ENCODE measurements around the gene RNF167.

Gene RNF167

DNA sequence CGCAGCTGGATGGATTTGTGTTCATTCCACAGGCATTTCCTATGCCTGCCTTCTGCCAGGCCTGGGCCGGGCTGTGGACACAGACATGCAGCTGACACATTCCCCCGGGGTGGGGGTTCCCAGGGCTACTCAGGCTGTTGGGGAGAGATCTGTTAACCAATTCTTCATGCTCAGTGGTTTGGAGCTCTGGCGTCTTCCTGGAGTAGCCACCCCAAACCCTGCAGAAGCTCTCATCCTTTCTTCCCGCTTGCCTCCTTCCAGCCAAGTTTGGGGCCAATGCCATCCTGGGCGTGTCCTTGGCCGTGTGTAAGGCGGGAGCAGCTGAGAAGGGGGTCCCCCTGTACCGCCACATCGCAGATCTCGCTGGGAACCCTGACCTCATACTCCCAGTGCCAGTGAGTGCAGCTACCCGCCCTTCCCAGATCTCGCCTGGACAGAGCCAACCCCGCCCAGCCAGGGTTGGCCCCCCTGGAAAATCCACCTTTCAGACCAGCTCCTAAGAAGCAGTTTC, 13.4 kb downstream of the RNF167 start:
- DNase-seq (ENCODE audit: low read depth): no peak

DNA sequence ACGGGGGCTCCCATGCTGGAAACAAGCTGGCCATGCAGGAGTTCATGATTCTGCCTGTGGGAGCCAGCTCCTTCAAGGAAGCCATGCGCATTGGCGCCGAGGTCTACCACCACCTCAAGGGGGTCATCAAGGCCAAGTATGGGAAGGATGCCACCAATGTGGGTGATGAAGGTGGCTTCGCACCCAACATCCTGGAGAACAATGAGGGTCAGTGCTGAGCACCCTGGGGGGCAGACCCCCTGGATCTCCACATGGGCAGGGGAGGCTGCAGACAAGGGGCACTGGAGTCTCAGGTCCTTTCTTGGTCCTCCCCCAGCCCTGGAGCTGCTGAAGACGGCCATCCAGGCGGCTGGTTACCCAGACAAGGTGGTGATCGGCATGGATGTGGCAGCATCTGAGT, 15.0 kb downstream of the RNF167 start:
- no peak for DNase-seq (ENCODE audit: low read depth)

DNA sequence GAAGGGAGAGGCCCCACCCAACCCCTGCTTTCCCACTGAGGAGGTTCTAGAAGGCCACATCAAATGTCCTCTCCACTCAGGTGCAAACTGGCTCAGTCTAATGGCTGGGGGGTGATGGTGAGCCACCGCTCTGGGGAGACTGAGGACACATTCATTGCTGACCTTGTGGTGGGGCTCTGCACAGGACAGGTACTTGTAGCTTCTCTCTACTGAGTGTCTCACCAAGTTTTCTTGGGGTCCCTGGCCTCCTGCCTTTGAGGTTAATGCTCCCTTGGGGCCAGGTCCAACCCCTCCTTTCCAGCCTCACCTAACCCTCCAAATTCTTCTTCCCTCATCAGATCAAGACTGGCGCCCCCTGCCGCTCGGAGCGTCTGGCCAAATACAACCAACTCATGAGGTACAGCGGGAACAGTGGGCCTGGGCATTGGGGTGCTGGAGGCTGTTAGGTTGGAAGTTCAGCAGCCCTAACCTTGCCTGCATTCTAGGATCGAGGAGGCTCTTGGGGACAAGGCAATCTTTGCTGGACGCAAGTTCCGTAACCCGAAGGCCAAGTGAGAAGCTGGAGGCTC, 16.5 kb downstream of the RNF167 start:
- DNase-seq (ENCODE audit: low read depth): no peak

DNA sequence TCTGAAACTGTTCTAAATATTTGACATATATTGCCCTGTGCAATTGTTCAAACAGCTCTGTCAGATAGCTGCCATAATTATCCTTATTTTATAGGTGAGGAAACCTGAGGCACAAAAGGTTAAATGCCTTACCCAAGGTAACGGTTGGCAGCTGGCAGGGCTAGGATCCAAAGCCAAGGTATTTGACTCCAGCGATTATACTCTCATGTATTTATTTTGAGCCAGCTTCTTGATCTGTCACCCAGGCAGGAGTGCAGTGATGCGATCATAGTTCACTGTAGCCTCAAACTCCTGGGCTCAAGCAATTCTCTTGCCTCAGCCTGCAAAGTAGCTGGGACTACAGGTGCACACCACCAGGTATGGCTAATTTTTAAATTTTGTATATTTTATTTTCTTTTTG, 18.0 kb downstream of the RNF167 start:
- no peak for DNase-seq (ENCODE audit: low read depth)

DNA sequence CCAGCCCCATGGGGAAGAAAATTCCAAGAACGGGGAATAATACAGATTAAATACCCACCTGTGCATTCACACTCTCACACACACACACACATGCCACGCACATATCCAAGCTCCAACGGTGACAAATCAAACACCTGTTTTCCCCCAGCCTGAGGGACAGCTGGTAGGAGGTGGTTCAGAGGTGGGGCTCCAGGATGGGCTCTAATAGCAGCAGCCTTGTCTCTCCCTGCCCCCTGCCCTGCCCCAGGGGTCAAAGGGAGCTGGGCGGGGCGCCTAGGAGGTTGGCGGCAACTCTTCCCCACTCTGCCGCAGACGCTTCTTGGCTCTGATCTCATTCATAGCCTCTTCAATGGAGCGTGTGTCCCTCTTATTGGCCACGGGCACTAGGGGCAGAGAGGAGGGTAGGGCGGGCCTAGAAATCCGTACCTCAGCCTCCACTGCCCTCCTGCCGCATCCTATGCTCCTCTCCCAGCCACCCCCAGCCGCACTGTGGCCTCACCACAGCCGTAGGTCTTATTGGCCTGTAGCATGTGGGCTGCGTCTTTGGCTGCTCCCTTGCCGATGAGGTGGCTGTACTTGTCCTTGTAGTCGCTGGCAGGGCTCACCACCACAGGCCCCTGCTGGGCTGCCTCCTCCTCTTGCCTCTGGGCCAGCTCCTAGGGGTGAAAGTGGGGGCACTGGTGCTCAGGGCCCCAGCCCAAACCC, 19.3 kb downstream of the RNF167 start:
- DNase-seq (ENCODE audit: low read depth): no peak

DNA sequence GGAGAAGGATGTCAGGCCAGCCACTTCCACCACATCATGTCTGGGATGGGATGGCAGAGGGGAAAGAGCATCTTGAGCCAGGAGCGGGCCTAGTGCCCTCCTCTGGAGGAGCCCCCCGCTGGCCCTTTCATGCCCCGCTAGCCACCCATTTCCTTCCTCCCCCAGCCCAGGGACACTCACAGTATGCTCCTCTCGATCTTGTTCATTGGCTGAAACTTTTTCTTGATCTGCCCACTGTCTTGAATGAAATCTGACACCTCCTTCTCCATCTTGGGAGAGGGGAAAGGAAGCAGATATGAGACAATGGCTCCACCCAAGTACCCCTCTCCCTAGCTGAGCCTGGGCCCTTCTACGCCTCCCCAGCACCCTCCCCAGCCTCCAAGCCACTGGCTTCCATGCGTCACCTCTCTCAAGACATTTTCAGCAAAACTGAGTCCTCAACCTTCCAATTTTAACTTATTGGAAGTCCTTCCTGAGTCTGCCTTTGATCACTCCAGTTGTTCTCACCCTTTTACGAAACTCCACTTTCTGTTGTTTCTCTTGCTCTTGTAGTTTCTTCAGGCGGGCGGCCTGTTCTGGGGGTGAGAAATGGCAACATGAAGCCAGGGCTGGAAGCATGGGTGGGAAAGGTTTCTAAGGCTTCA, 20.3 kb downstream of the RNF167 start:
- no peak for DNase-seq (ENCODE audit: low read depth)

DNA sequence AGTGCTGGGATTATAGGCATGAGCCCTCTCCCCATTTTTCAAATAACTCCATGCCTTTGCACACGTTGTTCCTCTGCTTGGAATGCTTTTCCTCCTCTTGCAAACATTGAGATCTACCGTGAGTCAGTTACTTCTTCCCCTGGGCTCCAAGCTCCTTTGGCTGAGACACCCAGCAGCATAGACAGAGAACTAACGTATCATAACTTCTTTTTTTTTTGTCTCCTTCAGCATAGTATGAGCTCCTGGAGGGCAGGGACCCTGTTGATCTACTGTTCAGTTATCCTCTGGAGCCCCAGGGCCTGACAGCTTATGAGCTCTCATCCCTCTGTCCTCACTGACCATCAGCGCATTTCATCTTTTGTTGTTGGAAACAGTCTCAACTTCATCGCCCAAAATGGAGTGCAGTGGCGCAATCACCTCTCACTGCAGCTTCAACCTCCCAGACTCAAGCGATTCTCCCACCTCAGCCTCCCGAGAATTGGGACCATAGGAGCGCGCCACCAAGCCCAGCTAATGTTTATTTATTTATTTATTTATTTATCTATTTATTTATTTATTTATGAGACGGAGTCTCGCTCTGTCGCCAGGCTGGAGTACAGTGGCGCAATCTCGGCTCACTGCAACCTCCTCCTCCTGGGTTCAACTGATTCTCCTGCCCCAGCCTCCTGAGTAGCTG, 25.4 kb downstream of the RNF167 start:
- DNase-seq (ENCODE audit: low read depth): no peak

DNA sequence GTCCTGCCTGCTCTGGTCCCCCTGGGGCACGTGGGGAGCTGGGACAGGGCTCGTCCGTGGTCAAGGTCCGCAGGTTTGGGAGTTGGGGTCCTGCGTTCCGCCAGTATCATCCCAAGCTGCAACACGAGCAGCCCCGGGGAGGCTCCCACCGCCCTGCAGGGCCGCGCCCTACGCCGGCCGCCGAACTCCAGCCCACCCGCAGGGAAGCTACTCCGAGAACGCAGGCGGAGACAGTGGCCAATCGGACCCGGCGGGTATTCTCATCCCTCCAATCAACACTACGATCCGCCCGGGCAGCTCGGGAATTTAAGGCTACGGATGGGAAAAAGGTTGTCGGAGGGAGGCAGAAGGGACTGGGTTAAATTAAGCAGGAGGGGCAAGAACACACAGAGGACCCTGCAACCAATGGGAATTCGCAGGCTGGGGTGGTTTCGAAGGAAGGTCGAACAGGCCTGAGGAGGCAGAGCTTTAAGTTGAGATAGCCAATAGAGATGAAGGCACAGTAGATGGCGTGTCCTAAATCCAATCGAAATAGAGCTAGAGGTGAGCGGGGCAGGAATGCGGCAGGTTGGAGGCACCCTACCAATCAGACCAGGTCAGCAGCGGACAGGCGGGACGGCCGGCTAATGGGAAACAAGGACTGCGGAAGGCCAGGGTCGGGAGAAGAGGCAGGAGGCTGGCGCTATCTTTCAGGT, 26.9 kb downstream of the RNF167 start:
- DNase-seq (ENCODE audit: low read depth): peak; percentile 84

DNA sequence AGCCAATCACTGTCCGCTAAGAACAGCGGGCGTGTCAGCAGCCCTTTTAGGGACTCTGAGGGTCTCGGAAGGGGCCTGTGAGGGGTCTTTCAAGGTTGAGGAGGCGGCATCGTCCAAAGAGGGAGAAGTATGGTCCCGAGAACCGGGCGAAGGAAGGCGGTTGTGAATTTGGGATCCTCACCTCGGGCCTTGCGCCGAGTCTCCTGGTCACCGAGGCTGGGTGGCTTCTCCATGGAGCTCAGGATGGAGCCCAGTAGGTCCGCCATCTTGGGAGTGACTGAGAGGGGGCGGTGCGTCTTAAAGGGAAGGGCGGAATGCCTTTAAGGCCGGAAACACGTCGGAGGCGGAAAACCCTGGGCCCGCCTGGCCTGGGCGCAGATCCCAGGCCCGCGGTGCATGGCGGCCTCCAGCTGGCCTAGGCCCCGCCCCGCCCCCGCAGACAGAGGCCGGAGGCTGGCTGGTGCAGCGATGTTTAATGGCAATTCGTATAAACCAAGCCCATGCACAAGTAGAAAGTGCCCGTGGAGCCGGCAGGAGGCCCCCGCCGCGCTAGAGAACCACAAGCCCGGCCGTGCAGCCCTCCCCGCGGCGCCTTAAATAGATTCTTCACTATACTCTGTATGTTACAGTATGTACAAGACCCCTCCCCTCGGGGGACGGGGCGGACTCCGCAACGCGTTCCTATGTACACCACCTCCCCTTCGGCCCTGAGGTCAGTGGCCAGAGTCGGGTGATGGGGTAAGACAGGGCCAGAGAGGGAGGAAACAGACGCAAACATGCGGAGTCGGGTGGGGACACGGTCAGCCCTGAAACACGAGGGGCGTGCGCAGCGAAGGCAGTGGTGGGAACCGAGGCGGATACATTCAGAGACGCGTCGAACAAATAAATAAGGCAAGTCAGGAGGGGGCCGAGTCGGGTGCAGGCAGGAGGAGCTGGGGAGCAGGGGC, 27.7 kb downstream of the RNF167 start, which contains the start of gene SPAG7:
SPAG7 (minus strand) TSS at position 279 of the 947 bp plus-strand sequence; CDS start at position 266, 13 bp downstream.
- peak; percentile 92 for DNase-seq (ENCODE audit: low read depth)

DNA sequence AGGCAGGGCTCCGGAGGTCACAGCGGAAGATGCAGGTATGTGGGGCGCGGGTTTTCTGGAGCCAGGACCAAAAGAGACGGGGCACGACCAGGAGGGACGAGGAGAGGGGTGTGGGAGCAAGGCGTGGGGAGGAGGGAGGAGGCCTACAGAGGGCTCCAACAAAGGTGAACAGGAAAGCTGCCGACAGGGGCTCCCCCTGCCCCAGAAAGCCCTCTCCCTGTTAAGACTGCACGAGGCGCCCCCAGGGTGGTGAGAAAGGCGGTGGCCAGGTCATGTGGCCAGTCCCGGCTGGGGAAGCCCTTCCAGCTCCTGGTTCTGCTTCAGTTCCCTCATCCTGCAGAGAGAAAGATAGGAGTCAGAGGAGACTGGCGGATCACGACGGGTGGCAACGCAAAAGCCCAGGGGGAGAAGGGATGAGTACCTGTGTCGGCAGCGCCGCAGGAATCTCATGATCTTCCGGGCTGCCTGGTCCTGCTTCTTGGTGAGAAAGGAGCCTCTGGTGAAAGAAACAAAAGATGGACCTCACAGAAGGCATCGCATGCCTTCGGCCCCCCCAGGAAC, 28.5 kb downstream of the RNF167 start:
- no peak for DNase-seq (ENCODE audit: low read depth)

DNA sequence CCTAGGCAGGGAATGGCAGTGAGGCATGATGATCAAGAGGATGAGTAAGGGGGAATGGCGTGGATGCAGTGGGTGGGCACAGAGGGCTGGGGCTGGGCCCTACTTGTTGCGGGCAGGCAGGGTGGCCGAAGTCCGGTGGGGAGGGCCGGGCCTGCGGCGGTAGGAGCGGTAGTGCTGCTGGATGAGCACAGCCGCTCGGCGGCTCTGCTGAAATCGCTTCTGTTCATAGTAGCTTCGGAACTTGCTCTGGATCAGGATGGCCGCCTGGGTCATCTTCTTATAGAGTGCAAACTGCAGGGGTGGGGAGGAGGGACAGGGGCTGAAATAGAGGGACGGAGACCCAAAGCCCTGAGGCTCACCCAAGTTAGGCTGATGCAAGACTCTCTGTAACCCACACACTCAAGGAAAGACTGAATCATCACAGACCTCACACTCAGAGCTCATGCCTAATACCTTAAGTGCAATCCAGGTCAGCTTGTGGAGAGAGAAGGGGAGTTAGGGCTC, 29.0 kb downstream of the RNF167 start:
- DNase-seq (ENCODE audit: low read depth): peak; percentile 41

DNA sequence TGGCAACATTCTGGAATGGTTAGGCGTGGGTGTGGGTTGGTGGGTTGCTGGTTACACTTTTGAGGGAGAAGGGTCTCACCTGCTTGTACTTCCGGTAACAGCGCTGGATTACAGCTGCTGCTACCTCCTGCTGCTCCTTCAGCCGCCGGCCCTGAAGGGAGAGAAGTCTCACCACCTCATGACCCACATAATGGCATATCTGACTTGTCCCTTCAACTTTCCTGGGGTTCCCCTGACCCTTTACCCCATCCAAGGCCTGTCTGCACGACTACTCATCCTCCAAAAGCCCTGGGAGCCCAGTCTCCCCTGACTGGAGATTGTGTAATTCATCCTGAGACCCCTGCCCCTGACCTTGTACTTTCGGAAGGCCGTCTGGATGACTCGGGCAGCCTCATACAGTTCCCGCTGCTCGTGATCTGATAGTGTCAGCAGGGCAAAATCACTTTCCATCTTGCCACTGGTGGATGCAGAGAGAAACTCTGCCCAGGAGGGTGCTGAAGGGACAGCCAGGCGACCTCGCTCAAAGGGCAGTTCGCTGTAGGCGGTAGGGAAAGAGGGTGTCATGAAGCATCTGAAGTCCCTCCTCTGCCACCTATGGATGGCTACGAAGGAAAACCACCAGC, 29.6 kb downstream of the RNF167 start:
- peak; percentile 35 for DNase-seq (ENCODE audit: low read depth)

DNA sequence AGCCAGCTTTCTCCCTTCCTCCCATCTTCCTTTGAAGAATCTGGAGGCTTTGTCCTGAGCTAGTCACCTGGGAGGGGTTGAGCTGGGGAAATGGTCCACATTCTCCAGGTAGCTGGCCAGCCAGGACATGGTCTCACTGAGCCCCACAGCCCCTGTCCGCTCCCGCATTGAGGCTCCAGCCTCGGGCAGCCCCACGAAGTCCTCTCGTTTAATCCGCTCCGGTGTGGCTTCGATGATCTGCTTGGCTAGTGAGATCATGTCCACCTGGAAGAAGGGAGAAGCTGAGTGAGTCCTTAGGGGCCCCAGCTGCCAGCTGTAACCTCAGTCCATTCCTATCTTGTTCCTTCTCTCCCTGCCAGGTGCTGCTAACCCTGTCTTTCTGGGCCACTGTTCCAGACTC, 30.2 kb downstream of the RNF167 start:
- no peak for DNase-seq (ENCODE audit: low read depth)

DNA sequence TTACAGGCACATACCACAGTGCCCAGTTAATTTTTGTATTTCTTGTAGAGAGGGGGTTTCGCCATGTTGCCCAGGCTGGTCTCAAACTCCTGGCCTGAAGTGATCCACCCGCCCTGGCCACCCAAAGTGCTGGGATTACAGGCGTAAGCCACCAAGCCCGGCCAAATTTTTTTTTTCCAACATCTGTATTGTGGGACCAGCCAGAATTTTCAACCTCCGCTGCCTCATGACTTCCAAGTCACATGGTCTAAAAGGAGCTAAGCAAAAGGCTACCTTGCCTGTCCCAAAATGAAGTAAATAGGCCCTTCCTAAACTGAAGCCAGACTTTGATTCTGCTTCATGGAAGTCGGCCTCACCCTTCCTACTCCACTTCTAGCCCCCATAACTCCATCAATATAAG, 31.8 kb downstream of the RNF167 start:
- DNase-seq (ENCODE audit: low read depth): no peak

DNA sequence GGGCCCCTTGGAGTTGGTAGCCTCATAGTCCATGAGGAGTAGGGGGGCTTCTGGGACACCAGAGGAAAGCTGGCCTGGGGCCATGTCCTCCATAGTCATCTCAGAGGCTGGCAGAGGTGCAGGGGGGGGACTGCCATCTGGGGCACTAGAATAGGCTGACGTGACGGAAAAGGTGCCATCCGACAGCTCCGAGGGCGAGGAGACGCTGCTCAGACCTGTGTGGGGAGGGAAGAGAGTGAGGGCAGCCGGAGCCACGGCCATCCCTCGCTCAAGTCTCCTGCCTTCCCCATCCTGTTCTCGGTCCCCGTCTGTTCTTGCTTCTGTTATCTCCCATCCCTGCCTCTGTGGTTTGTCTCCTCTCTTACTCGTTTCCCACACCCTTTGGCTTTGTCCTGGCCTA, 32.3 kb downstream of the RNF167 start:
- no peak for DNase-seq (ENCODE audit: low read depth)

DNA sequence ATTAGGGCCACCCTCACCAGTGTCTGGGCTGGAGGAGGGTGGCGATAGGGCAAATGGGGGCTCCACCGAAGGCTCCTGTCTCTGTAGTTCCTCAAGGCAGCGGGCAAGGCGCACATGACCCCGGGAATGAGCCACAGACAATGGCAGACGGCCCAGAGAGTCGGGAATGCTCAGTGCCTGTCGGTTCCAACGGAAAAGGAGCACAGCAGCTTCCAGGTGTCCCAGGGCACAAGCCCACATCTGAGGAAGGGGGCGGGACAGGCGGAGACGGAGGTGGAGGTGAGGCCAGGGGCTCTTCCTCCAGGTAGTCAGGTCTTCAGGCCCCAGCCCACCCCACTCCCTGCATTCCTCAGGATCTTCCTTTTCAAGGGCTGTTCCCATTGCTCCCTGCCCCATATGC, 32.7 kb downstream of the RNF167 start:
- DNase-seq (ENCODE audit: low read depth): no peak

DNA sequence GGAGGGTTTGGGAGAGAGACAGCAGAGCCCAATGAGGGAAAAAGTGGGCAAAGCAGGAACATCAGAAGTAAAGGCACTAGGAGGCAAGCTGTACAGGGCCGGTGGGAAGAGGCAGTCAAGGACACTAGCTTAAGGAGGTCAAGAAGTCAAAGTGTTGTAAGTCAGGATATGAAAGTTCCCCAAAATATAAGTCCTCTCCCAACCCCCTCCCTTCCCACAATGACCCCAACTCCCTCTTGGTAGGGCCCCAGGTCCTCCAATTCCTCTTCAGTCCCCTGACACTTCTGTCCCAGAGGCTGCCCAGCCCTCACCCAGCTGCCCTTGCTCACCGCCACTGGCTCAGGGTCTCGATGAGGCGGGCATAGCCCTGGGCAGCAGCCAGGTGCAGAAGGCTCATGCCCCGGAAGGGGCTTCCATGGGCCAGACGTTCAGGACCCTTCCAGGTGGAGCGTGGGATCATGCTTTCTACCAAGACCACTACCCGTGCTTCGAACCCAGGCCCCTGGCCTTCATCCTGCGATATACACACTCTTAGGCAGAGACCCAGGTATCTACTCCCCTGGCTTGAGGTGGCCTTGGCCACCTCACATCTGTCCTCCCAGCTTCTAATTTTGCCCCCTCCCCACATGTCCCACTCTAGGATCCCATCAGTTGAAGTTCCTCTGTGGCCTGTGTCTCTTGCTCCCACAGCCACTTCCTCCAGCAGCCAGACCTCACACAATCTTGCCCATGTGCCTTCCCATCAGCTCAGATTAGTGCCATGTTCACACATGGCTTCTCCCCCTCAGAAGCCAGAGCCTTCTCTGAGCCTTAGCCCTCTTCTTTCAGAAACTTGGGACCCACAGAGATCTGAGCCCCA, 33.4 kb downstream of the RNF167 start:
- DNase-seq (ENCODE audit: low read depth): no peak

DNA sequence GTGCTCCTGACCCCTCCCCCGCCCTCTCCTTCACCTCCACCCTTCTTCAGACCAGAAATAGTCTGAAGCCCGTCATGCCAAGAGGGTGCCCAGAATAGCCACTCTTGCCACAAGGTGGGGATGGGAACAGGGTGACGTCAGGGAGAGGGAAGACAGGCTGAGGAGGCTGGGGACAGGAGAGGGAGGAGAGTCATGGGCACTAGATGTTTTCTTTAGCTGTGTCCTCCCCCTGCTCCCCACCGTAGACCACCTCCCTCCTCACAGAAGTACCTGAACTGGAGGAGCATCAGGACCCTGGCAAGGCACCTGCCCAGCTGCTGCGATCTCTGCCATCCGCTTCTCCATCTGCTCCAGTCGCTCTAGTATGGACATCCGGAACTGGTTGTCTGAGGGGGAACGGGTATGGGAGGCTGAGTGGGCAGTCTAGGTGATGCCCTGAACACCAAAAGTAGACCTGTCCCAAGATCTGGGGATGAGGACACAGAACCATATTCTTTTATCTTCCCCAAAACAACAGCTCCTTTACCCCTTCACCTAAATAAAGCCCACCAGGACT, 34.1 kb downstream of the RNF167 start:
- no peak for DNase-seq (ENCODE audit: low read depth)

DNA sequence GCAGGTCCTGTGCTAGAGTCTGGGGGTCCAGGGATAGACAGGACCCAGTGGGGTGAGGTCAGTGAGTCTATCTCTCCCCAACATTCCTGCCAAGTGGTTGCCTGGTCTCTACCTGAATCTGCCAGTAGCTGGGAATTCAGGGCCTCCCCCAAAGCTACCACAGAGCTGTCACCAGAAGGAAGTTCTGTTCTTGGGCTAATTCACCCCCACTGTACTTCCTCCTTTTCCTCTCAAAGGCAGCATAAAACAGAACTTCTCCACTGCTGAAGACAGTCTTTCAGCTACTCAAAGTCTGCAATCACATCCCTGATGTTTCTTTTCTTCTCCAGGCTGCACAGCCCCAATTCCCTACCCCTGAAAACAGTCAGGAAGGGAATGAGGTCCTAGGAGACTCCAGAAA, 38.7 kb downstream of the RNF167 start:
- no peak for DNase-seq (ENCODE audit: low read depth)
